Femur (tissue), 1 donor: Measurements from ENCODE around the gene EML2.
"Not testable (repeated sequence)": the region's sequence is repeated elsewhere in the genome, so short reads cannot be mapped to it uniquely, and the experiment has no call there.

Experiments
- DNase-seq: peaks from one replicate; pipeline ENCODE4 v3.0.0-alpha.2; 2017

EML2 gene

GRCh38 chr19:45650722-45651121 lies 11.5 kb upstream of the EML2 start:
- no peak for DNase-seq

- no peak for DNase-seq
These were observed 7.1 kb upstream of the EML2 start for GRCh38 chr19:45646345-45646698.

- peak; percentile 86 for DNase-seq
These were observed 6.6 kb upstream of the EML2 start for GRCh38 chr19:45645631-45646344.

DNA sequence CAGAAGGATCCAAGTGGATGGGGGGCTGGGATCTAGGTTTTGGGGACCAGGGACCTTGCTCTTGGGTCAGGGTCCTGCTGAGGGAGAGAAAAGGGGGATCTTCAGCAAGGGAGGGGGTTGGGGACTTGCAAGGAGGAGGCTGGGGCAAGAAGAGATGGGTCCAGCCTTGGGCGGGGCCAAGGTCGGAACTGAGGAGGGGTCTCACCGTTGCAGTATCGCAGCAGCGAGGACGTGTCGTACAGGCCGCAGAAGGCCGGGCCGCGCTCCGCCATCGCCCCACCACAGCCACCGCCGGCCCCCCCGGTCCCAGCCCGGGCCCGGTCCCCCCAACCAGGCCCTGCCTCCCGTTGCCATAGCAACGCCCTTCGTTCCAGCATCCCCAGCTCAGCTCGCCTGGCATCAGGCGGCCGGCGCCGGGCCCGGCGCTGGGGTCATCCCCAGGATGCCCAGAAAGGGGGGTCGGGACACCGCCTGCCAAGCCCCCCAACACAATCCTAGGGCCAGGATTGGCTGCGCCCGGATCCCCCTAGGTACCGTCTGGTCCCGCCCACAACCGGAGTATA lies 6.0 kb upstream of the EML2 start:
- DNase-seq, result no peak

DNA sequence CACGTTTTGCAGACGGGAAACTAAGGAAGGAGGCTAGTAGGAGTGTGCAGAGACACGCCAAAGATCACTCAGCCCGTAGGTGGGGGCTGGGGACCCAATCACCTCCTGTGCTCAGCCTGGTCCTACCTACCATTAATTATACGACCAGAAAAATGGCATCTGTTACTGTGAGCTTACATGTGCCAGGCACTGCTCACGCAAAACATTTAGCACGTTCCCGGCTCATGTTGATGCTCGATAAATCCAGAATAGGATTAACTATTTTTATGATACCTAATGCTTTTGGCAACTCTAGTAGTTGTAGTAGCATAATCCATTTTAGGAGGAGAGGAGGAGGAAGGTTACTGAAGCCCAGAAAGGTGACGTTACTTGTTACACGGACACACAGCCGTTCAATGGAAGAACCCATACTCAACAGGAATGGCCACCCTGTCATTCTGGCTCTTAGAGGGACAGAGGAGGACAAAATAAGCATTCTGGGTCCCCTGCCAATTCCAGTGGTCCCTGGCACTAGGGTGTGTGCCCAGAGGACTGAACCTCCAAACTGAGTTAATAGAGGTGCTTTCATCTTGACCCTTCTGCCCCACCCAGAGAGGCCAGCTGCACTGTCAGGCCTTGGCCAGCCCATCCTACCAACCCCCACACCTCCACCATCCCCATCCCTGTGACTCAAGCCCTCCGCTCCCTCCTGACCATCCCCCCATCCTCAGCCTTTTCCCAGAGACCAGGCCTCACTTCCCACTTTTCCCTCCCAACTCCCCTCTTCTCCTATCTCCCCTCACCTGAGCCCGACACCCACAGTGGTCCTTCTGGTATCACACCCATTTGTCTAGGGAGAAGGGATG lies 5.0 kb upstream of the EML2 start:
- DNase-seq, result no peak

- peak; percentile 91 for DNase-seq
These were observed 4.1 kb upstream of the EML2 start for GRCh38 chr19:45643024-45643926.

DNA sequence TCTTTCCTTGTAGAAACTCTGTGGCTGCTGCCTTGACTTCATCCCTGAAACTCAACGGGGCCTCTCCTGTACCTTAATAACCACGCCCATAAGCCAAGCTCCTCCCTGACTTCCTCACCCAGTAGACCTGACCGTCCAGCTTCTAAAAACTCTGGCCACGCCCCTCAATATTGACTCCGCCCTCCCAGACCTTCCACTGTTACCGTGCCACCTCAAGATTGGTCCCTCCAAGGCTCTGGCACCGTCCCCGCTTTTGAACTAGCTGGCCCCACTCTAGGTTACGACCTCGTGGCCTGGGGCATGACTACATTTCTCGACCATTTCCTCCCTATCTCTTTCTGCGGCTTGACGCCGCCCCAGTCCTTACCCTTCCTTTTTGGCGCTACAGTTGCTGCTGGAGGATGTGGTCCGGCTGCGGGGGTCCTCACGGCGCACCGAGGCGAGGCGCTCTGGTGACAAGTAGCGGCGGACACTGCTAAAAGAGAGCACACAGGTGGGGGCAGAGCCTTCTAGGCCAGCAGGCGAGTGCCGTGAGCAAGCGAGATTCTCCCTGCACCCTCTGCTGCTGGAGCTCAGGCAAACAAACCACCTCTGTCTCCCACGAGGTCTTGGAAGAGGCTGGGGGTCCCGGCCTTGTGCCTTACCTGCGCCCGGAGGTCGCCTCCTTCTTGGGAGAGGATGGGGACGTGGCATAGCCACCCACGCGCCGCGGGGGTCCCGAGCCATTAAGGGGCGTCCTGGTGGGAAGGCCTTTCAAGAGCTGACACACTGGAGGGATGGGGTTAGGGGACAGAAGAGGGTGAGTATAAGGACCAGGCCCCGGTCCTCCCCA lies 2.3 kb upstream of the EML2 start:
- peak; percentile 73 for DNase-seq

DNA sequence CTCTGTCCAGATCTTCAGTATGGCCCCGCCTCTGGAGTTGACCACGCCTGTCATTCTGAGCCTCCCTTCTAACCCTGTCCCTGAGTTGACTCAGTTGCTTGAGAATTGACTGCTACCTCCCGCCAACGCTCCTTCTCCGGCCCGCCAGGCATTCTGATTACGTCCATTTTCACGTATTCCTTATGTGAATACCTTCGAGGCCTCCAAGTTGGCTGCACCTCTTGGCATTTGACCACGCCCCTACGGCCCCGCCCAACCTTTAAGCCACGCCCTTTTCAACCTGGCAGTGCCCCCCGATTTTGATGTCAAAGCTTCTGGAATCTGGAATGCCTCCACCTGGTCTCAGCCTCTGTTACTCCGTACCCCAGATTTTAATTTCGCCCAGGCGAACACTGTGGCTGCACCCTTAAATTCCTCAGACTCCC lies 1.7 kb upstream of the EML2 start:
- no peak for DNase-seq

- peak; percentile 37 for DNase-seq
These were observed 1.1 kb downstream of the EML2 start for GRCh38 chr19:45637890-45638667.

GRCh38 chr19:45636902-45637301 lies 2.3 kb downstream of the EML2 start:
- DNase-seq, result no peak

GRCh38 chr19:45636275-45636674 lies 2.9 kb downstream of the EML2 start:
- DNase-seq, result no peak

- peak; percentile 80 for DNase-seq
These were observed 6.6 kb downstream of the EML2 start for GRCh38 chr19:45632468-45633196.

GRCh38 chr19:45630463-45630862 lies 8.7 kb downstream of the EML2 start:
- DNase-seq, result no peak

DNA sequence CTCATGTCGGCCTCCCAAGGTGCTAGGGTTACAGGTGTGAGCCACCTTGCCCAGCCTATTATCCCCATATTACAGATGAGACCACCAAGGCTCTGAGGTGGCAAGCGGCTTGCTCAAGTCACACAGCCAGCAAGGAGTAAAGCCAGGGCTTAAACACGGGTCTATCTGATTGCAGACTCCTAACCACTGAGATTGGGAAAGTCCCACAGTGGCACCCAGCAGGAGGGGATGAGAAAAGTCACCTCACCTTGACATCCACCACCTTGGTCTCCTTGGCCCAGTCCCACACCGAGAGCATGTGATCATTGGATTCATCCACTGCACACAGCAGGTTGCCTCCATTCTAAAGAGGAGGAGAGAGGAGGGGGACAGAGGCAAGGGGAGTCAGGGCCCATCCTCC lies 9.5 kb downstream of the EML2 start:
- no peak for DNase-seq

GRCh38 chr19:45628219-45628618 lies 11.0 kb downstream of the EML2 start:
- not testable (repeated sequence) for DNase-seq

DNA sequence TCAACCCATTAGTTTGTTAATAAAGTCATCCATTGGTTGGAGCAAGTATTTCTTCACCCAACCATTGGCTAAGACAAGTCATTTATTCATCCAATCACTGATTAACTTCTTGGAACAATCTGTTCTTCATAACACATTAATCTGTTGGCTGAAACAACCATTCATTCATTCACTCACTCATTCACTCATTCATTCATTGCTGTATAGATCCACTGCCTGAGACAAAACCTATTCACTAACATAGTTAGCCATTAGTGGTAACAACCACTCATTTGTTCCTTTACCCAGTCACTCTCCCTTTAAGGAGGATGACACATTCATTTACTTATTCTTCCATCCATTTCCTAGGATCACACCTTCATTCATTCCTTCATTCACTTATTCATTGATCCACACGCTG lies 15.2 kb downstream of the EML2 start:
- DNase-seq, result no peak

- DNase-seq, result no peak
These were observed 17.2 kb downstream of the EML2 start for GRCh38 chr19:45621976-45622503.

- no peak for DNase-seq
These were observed 17.8 kb downstream of the EML2 start for GRCh38 chr19:45621389-45621788.

- DNase-seq, result peak; percentile 39
These were observed 22.5 kb downstream of the EML2 start for GRCh38 chr19:45616704-45617017.
